ENCODE data around the gene OLFML1. TPM values are rescaled to one million over a fixed set of nuclear protein-coding genes. Genes with fewer than 3 reads are reported as not detected.

Gene OLFML1
- total RNA-seq, 4 donors from 2014 or later = 1.7 to 4.0 (median 2.4) TPM

DNA sequence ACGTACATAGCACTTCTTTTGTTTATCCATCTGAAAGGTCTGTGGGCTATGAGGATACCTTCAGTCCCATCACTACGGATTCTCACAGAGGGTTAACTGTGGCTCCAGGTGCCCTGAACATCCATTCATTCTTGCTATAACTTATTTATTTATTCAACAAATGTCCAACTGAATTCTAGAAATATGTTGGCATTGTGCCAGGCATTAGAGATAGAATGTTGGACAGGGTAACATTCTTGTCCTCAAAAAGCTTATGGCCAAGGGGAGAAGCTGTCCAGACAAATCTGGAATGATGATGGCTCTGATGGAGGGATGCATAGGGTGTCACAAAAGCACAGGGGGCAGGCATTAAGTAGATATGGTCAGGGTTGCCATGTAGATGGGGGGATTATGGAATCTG is 8.4 kb downstream of the OLFML1 start:
- H3K4me3 ChIP-seq = no peak overlapping the region
- H3K36me3 ChIP-seq = no peaks in the 10 kb centered on the region
- no peak for TF ChIP-seq CTCF (IDR thresholded peaks at IDR 0.05 in 4 of 5, conservative IDR thresholded peaks at IDR 0.05 in 1 of 5)
- TF ChIP-seq POLR2A (IDR thresholded peaks at IDR 0.05) = no peak
- ATAC-seq = no peak
- no peaks in the 10 kb centered on the region for H3K9me3 ChIP-seq
- peaks cover 0 to 4% of the 10 kb centered on the region in 2 donors for H3K4me1 ChIP-seq
- no peaks in the 10 kb centered on the region for H3K27me3 ChIP-seq
- no peak for DNase-seq
- intact Hi-C loops (cut with DNase I; ENCODE audit: low total_unique reads) = no loop called here
- H3K27ac ChIP-seq = no peak overlapping the region
- in situ Hi-C loops (cut with MboI; ENCODE audit: low sequenced_read_pairs in 4 of 4) = no loop called here

DNA sequence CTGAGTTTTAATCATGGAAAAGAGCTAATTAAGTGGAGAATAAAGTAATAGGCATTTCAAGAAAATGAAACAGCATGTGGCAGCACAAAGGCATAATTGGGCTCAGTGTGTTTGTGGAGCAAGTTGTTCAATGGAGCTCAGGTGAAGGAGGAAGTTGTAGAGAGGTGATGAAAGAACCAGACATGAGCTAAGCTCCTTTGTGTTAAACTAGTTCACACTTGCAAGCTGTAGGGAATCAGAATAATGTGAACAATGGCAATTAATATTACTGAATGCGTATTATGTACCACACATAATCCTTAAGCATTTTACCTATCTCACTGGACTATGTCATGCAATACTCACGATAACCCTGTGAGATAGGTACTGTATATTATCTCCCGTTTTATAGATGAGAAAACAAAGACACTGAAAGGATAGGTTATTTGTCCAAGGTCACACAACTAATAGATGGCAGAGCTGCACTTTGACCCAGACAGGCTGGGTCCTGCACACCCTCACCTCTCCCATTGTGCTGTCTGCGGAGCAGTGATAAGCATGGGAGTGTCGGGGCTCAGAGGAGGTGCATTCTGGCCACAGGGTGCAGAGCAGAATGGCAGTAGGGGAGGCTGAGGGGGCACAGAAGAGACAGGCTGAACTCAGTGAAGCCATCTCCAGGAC is 8.9 kb downstream of the OLFML1 start:
- Histone ChIP-seq H3K4me3 (no peak overlapping the region), H3K36me3 (no peaks in the 10 kb centered on the region), H3K4me1 (peaks cover 0 to 4% of the 10 kb centered on the region in 2 donors), H3K27ac (no peak overlapping the region), H3K27me3 (no peaks in the 10 kb centered on the region), H3K9me3 (no peaks in the 10 kb centered on the region)
- in situ Hi-C loops (cut with MboI; ENCODE audit: low sequenced_read_pairs in 4 of 4) = no loop called here
- DNase-seq (no peak), ATAC-seq (no peak)
- TF ChIP-seq CTCF (IDR thresholded peaks at IDR 0.05 in 4 of 5, conservative IDR thresholded peaks at IDR 0.05 in 1 of 5) (no peak), POLR2A (IDR thresholded peaks at IDR 0.05) (no peak)
- intact Hi-C loops (cut with DNase I; ENCODE audit: low total_unique reads) = no loop called here

GRCh38 chr11:7495882-7496551 is 10.7 kb downstream of the OLFML1 start:
- TF ChIP-seq CTCF (IDR thresholded peaks at IDR 0.05 in 4 of 5, conservative IDR thresholded peaks at IDR 0.05 in 1 of 5) (no peak), POLR2A (IDR thresholded peaks at IDR 0.05) (no peak)
- peak in 1 of 2 donors; percentile 27 for ATAC-seq
- H3K27me3 ChIP-seq = no peaks in the 10 kb centered on the region
- H3K36me3 ChIP-seq = no peaks in the 10 kb centered on the region
- DNase-seq = peak in 1 of 2 donors; percentile 34
- intact Hi-C loops (cut with DNase I; ENCODE audit: low total_unique reads) = no loop called here
- in situ Hi-C loops (cut with MboI; ENCODE audit: low sequenced_read_pairs in 4 of 4) = no loop called here
- no peaks in the 10 kb centered on the region for H3K9me3 ChIP-seq
- H3K4me3 ChIP-seq = no peak overlapping the region
- peaks cover 0 to 4% of the 10 kb centered on the region in 2 donors for H3K4me1 ChIP-seq
- H3K27ac ChIP-seq = no peak overlapping the region

DNA sequence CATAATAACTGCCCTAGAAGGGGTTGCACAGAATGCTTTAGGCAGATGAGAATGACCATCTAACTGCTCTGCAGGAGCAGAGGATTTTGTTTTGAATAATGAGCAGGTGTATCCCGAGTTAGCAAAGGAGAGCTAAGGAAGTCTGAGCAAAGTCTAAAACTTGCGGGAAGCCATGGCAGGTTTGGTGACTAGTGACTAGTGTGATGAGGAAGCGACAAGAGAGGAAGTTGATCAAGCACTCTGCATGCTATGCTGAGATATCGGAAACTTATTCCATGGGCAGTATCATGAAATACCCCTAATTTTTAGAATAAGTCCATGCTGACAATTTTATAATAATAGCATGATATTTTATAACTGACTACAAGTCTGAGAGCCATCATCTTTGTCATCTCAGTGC is 12.9 kb downstream of the OLFML1 start:
- Histone ChIP-seq H3K36me3 (no peaks in the 10 kb centered on the region), H3K4me1 (peaks cover 0 to 1% of the 10 kb centered on the region in 2 donors), H3K9me3 (no peaks in the 10 kb centered on the region), H3K4me3 (no peak overlapping the region), H3K27ac (no peak overlapping the region), H3K27me3 (no peaks in the 10 kb centered on the region)
- TF ChIP-seq POLR2A (IDR thresholded peaks at IDR 0.05) (no peak), CTCF (IDR thresholded peaks at IDR 0.05 in 4 of 5, conservative IDR thresholded peaks at IDR 0.05 in 1 of 5) (no peak)
- ATAC-seq (no peak), DNase-seq (no peak)
- in situ Hi-C loops (cut with MboI; ENCODE audit: low sequenced_read_pairs in 4 of 4) = no loop called here
- intact Hi-C loops (cut with DNase I; ENCODE audit: low total_unique reads) = no loop called here

All from gastrocnemius medialis (tissue), 4 donors.